ENCODE measurements around the gene EIF4G1.
"Not testable (repeated sequence)": the region's sequence is repeated elsewhere in the genome, so short reads cannot be mapped to it uniquely, and the experiment has no call there.

Gene EIF4G1

DNA sequence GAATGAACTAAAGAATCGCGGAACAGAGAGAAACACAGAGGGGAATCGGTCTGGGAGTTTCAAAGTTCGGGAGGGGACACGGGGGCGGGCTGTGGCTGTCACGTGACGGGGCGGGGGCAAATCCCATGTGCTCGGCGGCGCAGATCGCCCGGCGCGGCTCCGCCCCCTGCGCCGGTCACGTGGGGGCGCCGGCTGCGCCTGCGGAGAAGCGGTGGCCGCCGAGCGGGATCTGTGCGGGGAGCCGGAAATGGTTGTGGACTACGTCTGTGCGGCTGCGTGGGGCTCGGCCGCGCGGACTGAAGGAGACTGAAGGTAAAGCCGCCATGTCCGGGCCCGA, at the start of gene EIF4G1:
TSS of gene EIF4G1 (plus strand) at position 244 of the 337 bp plus-strand sequence. CDS start 1,191 bp downstream, outside the sequence.
- DNase-seq, result peak; percentile 89 to 90

- DNase-seq, result not testable (repeated sequence)
Observed at GRCh38 chr3:184267249-184267648, 47.2 kb upstream of the EIF4G1 start.

DNA sequence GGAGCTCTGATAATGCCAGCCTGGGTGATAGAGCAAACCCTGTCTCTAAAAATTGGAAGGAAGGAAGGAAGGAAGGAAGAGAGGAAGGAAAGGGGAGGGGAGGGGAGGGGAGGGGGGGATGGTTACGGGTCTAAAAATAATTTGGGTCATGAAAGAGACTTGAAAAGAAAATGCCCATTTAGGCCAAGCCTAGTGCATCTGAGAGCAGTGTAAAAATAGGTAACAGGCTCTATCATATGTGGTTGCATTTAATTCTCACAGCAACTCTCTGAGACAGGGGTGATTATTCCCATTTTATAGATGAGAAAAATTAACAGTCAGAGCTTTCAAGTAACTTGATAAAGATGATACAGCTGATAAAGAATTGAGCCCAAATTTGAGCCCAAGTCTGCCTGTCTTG, 42.1 kb upstream of the EIF4G1 start:
- no peak for DNase-seq

GRCh38 chr3:184275381-184275701, 39.1 kb upstream of the EIF4G1 start:
- no peak for DNase-seq

- DNase-seq, result no peak
Observed at GRCh38 chr3:184275961-184276910, 38.2 kb upstream of the EIF4G1 start, which contains the start of gene ECE2. Gene ECE2 (plus strand): TSS chr3:184276022. CDS start chr3:184276154, 132 bp downstream.

- DNase-seq, result no peak
Observed at GRCh38 chr3:184277366-184277765, 37.0 kb upstream of the EIF4G1 start.

DNA sequence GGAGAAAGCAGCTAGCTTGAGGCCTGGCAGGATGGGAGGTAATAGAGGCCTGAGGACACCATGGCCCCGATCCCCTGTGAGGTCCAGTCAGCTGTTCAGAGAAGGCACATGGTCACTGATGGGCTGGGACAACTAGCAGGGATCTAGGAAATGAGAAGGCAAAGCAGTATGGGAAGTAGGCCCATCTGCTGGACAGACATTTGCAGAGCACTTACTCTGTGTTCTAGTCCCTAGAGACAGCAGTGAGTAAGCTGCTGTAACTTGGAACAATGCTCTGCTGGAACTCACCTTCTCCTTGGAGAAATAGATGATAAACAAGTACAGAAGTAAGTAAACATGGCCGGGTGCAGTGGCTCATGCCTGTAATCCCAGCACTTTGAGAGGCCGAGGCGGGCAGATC, 31.5 kb upstream of the EIF4G1 start:
- no peak for DNase-seq

DNA sequence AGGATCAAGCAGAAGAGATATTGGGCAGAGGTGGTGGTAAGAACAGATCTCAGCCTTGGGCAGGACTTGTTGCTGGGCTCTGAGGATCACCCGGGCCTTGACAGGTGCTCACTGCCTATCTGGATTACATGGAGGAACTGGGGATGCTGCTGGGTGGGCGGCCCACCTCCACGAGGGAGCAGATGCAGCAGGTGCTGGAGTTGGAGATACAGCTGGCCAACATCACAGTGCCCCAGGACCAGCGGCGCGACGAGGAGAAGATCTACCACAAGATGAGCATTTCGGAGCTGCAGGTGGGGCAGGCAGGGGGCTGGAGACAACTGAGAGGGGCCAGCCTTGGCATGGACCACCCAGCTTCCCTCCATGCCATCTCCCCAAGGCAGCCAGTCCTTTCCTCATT, 30.7 kb upstream of the EIF4G1 start:
- DNase-seq, result no peak

GRCh38 chr3:184284696-184285095, 29.7 kb upstream of the EIF4G1 start:
- DNase-seq, result peak in 1 of 2 experiments; percentile 28

- peak; percentile 58 for DNase-seq
Observed at GRCh38 chr3:184289426-184289938, 24.9 kb upstream of the EIF4G1 start.

DNA sequence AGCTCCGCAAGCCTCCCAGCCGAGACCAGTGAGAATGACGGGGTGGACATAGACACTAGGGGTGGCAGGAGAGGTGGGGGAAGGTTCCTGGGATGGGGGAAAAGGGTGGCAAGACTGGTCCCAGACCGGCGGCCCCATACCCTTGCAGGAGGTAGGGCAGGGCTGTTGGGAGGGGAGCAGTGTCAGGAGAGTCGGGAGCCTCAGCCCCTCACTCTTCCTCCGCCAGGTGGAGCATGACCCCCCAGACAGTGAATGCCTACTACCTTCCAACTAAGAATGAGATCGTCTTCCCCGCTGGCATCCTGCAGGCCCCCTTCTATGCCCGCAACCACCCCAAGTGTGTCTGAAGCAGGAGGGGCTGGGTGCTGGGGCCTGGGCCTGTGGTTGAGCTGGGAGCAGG, 24.1 kb upstream of the EIF4G1 start:
- no peak for DNase-seq

GRCh38 chr3:184291044-184291737, 23.2 kb upstream of the EIF4G1 start:
- DNase-seq, result no peak

- DNase-seq, result no peak
Observed at GRCh38 chr3:184291738-184292445, 22.5 kb upstream of the EIF4G1 start.

DNA sequence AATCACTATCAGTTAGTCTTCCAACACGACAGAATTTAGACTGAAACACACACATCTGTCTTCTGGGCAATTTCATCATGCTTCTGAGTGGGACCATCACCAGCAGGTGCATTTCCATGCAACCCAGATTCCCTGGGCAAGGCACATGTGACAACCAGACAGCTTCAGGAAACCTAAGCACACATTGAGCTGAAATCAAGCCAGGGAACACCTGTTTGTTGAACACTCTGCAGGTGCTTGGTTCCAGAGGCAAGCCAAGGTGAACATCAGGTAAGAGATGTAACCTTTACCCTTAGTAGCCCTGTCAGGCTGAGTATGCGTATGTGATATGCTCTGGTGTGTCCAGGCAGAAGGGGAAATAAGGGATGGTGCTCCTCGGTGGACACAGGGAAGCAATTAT, 18.6 kb upstream of the EIF4G1 start:
- no peak for DNase-seq

DNA sequence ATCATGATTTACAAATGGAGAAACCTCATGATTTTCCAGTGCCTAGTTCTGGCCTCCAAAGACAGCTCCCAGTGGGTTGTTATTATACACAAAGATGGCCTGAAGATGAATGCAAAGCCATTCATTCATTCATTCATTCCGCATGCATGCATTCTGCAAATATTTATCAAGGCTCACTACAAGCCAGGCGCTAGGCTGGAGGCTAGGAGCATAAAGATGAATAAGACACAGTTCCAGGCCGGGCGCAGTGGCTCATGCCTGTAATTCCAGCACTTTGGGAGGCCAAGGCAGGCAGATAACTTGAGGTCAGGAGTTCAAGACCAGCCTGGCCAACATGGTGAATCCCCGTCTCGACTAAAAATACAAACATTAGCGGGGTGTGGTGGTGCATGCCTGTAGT, 17.8 kb upstream of the EIF4G1 start:
- no peak for DNase-seq

GRCh38 chr3:184298759-184299487, 15.5 kb upstream of the EIF4G1 start, which contains the start of gene PSMD2:
Gene PSMD2 (plus strand): TSS chr3:184299241. CDS start chr3:184299267, 26 bp downstream.
- peak; percentile 98 to 99 for DNase-seq

DNA sequence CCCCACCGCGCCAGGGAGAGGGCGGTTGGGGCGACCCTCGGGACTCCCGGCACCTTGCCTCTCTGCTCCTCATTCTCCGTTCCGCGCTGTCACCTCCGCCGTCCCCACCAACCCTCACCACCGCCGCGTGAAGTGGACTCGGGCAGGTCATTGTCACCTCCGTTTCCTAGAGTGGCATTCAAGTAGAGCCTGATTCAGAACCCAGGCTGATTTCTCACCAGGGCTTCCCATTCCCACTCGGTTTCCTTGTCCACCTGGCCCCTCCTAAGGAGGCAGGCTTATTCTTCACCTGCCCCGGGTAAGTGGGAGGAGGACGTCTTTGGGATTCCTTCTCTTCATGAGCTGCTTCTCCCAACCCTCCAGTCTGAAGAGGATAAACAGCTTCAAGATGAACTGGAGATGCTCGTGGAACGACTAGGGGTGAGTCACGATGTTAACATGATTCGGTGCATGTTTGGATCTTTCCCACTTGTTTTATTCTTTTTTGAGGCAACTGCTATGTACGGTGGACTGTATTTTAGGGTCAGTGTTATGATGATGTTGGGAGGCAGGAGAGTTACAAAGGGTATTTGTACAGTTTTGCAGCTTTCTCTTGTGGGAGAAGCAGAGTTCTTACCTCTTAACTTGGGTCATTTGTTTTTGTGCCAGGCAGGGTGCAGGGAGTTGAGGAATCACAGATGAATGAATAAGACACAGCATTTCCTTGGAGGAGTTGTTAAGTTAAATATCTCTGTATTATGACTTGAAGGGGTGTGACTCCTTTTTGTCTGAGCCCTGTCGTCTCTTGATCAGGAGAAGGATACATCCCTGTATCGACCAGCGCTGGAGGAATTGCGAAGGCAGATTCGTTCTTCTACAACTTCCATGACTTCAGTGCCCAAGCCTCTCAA, 14.7 kb upstream of the EIF4G1 start:
- DNase-seq, result no peak

DNA sequence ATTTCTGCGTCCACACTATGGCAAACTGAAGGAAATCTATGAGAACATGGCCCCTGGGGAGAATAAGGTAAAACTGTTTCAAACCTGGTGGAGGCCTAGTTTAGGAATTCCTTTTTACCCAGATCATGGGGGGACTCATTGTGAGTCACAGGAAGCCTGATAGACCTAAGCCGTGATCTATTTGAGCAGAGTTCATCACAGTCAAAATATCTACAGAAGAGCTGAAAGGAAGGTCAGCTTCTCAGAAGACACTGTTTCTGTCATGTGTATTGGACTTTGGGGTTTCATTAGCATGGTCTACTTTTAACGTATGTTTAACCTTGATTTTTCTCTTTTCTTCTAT, 14.1 kb upstream of the EIF4G1 start:
- no peak for DNase-seq

DNA sequence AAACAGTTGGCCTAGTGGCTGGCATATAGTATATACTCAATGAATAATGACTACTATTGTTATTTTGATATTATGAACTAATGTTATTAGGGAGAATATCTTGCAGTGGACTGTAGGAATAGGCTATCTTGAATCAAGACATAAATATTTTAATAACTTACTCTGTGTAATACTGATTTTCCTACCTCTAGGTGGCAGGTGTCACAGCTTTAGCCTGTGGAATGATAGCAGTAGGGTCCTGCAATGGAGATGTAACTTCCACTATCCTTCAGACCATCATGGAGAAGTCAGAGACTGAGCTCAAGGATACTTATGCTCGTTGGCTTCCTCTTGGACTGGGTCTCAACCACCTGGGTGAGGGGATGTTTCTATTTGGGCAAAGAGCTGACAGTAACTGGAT, 8.8 kb upstream of the EIF4G1 start:
- no peak for DNase-seq

DNA sequence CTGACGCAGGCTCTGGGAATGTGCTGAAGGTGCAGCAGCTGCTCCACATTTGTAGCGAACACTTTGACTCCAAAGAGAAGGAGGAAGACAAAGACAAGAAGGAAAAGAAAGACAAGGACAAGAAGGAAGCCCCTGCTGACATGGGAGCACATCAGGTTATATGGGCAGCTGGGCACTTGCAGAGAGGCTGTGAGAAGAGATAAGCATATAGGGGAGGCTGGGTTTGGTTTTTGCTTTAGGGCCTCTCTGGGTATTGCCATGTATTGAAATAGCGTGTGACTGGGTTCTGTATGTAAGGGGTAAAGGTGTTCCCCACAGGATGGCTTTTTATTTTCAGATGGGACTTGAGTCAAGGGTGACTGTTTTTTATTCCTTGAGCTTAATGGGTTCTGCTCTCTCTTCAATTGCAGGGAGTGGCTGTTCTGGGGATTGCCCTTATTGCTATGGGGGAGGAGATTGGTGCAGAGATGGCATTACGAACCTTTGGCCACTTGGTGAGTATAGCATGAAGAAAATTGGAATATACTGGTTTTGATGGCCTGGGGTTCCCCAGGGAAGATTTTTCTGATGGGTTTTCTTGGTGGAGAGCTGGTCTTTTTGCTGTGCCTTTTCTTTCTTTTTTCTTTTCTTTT, 7.9 kb upstream of the EIF4G1 start:
- DNase-seq, result no peak

- DNase-seq, result no peak
Observed at GRCh38 chr3:184307915-184308314, 6.5 kb upstream of the EIF4G1 start.
